BE2C (cell line): ENCODE data around the gene MARCHF7. TPM values are rescaled to one million over a fixed set of nuclear protein-coding genes. Genes with fewer than 3 reads are reported as not detected.
"Not testable (repeated sequence)": the region's sequence is repeated elsewhere in the genome, so short reads cannot be mapped to it uniquely, and the experiment has no call there.

Experiments
- DNase-seq: peaks from one replicate; pipeline ENCODE4 v3.0.0-alpha.2; 2020
- H3K27me3 ChIP-seq: fragments of 250-450 bp; sonication (Bioruptor Pico); 2 replicates; pipeline ENCODE4 v1.5.1; 2020; ENCODE audit warnings: mild to moderate bottlenecking
- H3K36me3 ChIP-seq: fragments of 250-450 bp; sonication (Bioruptor Pico); 2 replicates; pipeline ENCODE4 v1.5.1; 2020; ENCODE audit warnings: mild to moderate bottlenecking
- H3K4me1 ChIP-seq: fragments of 250-450 bp; sonication (Bioruptor Pico); 2 replicates; pipeline ENCODE4 v1.5.1; 2020
- H3K4me3 ChIP-seq: 2 replicates; pipeline ENCODE4 v1.5.1; 2011; ENCODE audit warnings: low read depth, low read length
- H3K9me3 ChIP-seq: fragments of 250-450 bp; sonication (Bioruptor Pico); 2 replicates; pipeline ENCODE4 v1.5.1; 2020
- CTCF ChIP-seq: IDR thresholded peaks from 2 replicates; pipeline ENCODE4 v1.5.1; 2012; ENCODE audit warnings: mild to moderate bottlenecking, low read depth, low read length
- polyA plus RNA-seq: library from polyadenylated mRNA; unstranded; fragments of >200 nt; gene quantifications from one replicate; pipeline ENCODE4 v1.2.1, GENCODE V29; 2012; ENCODE audit warnings: low read depth, missing spikeins; ENCODE audit not compliant: insufficient read length, insufficient read depth

The MARCHF7 gene
- 31.0 TPM for polyA plus RNA-seq

GRCh38 chr2:159712143-159712928 lies at the start of gene MARCHF7:
TSS of gene MARCHF7 (plus strand) at chr2:159712506. CDS start at chr2:159729023, 16,517 bp downstream.
- peak; percentile 94 for DNase-seq
- Histone ChIP-seq H3K4me1 (no peaks in the 10 kb centered on the region; the same call in 1 of the 2 replicates), H3K9me3 (no peaks in the 10 kb centered on the region), H3K4me3 (peak within 1 kb of the TSS; percentile 83), H3K36me3 (peaks cover 13% of the 10 kb centered on the region), H3K27me3 (no peaks in the 10 kb centered on the region)
- TF ChIP-seq CTCF = peak; percentile 49

GRCh38 chr2:159667423-159667822 lies 44.9 kb upstream of the MARCHF7 start:
- not testable (repeated sequence) for H3K36me3 ChIP-seq, H3K4me1 ChIP-seq, H3K27me3 ChIP-seq, DNase-seq, H3K9me3 ChIP-seq, H3K4me3 ChIP-seq

GRCh38 chr2:159671047-159671446 lies 41.3 kb upstream of the MARCHF7 start:
- H3K36me3 ChIP-seq = no peaks in the 10 kb centered on the region
- DNase-seq = no peak
- no peak for TF ChIP-seq CTCF
- H3K4me3 ChIP-seq = no peak overlapping the region
- H3K27me3 ChIP-seq = no peaks in the 10 kb centered on the region
- no peaks in the 10 kb centered on the region for H3K9me3 ChIP-seq
- H3K4me1 ChIP-seq = no peaks in the 10 kb centered on the region

- Histone ChIP-seq H3K27me3 (no peaks in the 10 kb centered on the region), H3K36me3 (no peaks in the 10 kb centered on the region), H3K4me3 (no peak overlapping the region), H3K9me3 (no peaks in the 10 kb centered on the region), H3K4me1 (no peaks in the 10 kb centered on the region)
- TF ChIP-seq CTCF = peak; percentile 29; the same call in 1 of the 2 replicates
- no peak for DNase-seq
Observed at GRCh38 chr2:159677654-159678053, 34.7 kb upstream of the MARCHF7 start.

GRCh38 chr2:159680692-159681091 lies 31.6 kb upstream of the MARCHF7 start:
- DNase-seq = no peak
- Histone ChIP-seq H3K4me3 (no peak overlapping the region), H3K4me1 (no peaks in the 10 kb centered on the region), H3K36me3 (no peaks in the 10 kb centered on the region), H3K27me3 (no peaks in the 10 kb centered on the region), H3K9me3 (no peaks in the 10 kb centered on the region)
- TF ChIP-seq CTCF = no peak

- Histone ChIP-seq H3K36me3 (no peaks in the 10 kb centered on the region), H3K4me1 (no peaks in the 10 kb centered on the region), H3K9me3 (no peaks in the 10 kb centered on the region), H3K27me3 (no peaks in the 10 kb centered on the region), H3K4me3 (no peak overlapping the region)
- no peak for DNase-seq
- TF ChIP-seq CTCF = no peak
Observed at GRCh38 chr2:159683817-159684216, 28.5 kb upstream of the MARCHF7 start.
